ENCODE data around the gene AFF3. TPM values are rescaled to one million over a fixed set of nuclear protein-coding genes. Genes with fewer than 3 reads are reported as not detected.

AFF3 gene
- total and polyA plus RNA-seq, 7 experiments from 2014 or later: 3.0 to 24.1 (median 19.8) TPM

DNA sequence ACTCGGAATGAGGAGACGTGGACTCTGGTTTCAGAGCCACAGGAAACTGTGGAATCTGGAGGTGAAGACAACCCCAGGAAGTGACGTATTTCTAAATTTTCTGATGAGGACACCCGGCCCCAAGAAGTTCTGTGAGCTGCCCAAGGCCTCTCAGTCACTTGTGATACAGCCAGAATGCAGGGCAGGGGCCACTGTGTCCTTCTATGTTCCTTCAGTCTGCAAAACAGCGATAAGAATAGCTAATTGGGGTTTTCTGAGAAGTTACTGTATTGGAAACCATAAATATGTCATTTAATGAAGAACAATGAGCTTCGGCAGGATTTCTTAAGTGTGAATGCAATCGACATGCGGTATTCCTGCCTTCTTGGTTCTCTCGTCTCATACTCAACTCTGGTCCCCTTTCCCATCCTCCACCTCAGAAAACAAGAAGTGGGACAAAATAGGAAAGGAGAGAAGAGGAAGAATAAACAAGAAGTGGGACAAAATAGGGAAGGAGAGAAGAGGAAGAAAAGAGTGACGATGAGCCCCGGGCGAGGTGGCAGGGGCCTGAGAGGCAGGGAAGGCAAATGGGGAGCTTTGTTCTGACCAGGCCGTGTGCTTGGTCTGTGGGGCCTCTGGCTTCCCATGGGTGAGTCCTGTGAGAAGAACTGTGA, 370.6 kb downstream of the AFF3 start:
- peaks cover 0 to 11% (median 0%) of the 10 kb centered on the region in 5 donors for H3K27me3 Mint-ChIP-seq
- DNase-seq (no peak), ATAC-seq (peak; percentile 79)
- H3K4me1 ChIP-seq (ENCODE audit: control insufficient read depth in 2 of 2, insufficient read depth in 2 of 2, low read length in 2 of 2): no peaks in the 10 kb centered on the region
- ChIA-PET CTCF (interaction anchor here (0.5 kb wide), 1 partner anchor 14 kb away, joined by 3 read pairs; no protein-coding TSS in a partner anchor), POLR2A (no interaction called here)
- peaks cover 0 to 13% (median 0%) of the 10 kb centered on the region in 7 donors for H3K4me1 Mint-ChIP-seq
- H3K9me3 Mint-ChIP-seq: peaks cover 0 to 21% (median 10%) of the 10 kb centered on the region in 11 donors
- H3K4me3 Mint-ChIP-seq: no peak overlapping the region
- intact Hi-C loops (cut with micrococcal nuclease): no loop called here
- H3K9me3 ChIP-seq (ENCODE audit: control insufficient read depth in 2 of 3, low read length in 3 of 3): no peaks in the 10 kb centered on the region
- H3K27me3 ChIP-seq (ENCODE audit: control insufficient read depth in 2 of 2, insufficient read depth in 2 of 2, low read length in 2 of 2): no peaks in the 10 kb centered on the region
- no peaks in the 10 kb centered on the region for H3K36me3 ChIP-seq (ENCODE audit: control insufficient read depth in 2 of 3, insufficient read depth in 3 of 3, low read length in 3 of 3)
- H3K27ac ChIP-seq (ENCODE audit: low read depth, low read length): no peak overlapping the region
- peaks cover 1 to 34% (median 29%) of the 10 kb centered on the region in 5 donors for H3K36me3 Mint-ChIP-seq
- no peak overlapping the region for H3K4me3 ChIP-seq (ENCODE audit: low read length)
- no peak overlapping the region for H3K27ac Mint-ChIP-seq

GRCh38 chr2:99770876-99771275, 371.5 kb downstream of the AFF3 start:
- peaks cover 0 to 11% (median 0%) of the 10 kb centered on the region in 5 donors for H3K27me3 Mint-ChIP-seq
- Histone ChIP-seq H3K27me3 (ENCODE audit: control insufficient read depth in 2 of 2, insufficient read depth in 2 of 2, low read length in 2 of 2) (no peaks in the 10 kb centered on the region), H3K36me3 (ENCODE audit: control insufficient read depth in 2 of 3, insufficient read depth in 3 of 3, low read length in 3 of 3) (peaks cover 0 to 4% (median 0%) of the 10 kb centered on the region in 3 experiments), H3K9me3 (ENCODE audit: control insufficient read depth in 2 of 3, low read length in 3 of 3) (no peaks in the 10 kb centered on the region), H3K27ac (ENCODE audit: low read depth, low read length) (no peak overlapping the region), H3K4me1 (ENCODE audit: control insufficient read depth in 2 of 2, insufficient read depth in 2 of 2, low read length in 2 of 2) (no peaks in the 10 kb centered on the region), H3K4me3 (ENCODE audit: low read length) (no peak overlapping the region)
- no peak for ATAC-seq
- ChIA-PET POLR2A (no interaction called here), CTCF (no interaction called here)
- no peak overlapping the region for H3K27ac Mint-ChIP-seq
- intact Hi-C loops (cut with micrococcal nuclease): no loop called here
- no peak overlapping the region for H3K4me3 Mint-ChIP-seq
- peaks cover 0 to 11% (median 0%) of the 10 kb centered on the region in 7 donors for H3K4me1 Mint-ChIP-seq
- peaks cover 1 to 36% (median 29%) of the 10 kb centered on the region in 5 donors for H3K36me3 Mint-ChIP-seq
- H3K9me3 Mint-ChIP-seq: peaks cover 0 to 21% (median 10%) of the 10 kb centered on the region in 11 donors
- no peak for DNase-seq

- intact Hi-C loops (cut with micrococcal nuclease): no loop called here
- Histone ChIP-seq H3K36me3 (ENCODE audit: control insufficient read depth in 2 of 3, insufficient read depth in 3 of 3, low read length in 3 of 3) (peaks cover 0 to 4% (median 0%) of the 10 kb centered on the region in 3 experiments), H3K9me3 (ENCODE audit: control insufficient read depth in 2 of 3, low read length in 3 of 3) (no peaks in the 10 kb centered on the region), H3K27me3 (ENCODE audit: control insufficient read depth in 2 of 2, insufficient read depth in 2 of 2, low read length in 2 of 2) (no peaks in the 10 kb centered on the region), H3K4me1 (ENCODE audit: control insufficient read depth in 2 of 2, insufficient read depth in 2 of 2, low read length in 2 of 2) (no peaks in the 10 kb centered on the region), H3K27ac (ENCODE audit: low read depth, low read length) (no peak overlapping the region), H3K4me3 (ENCODE audit: low read length) (no peak overlapping the region)
- Mint-ChIP-seq H3K9me3 (peaks cover 0 to 15% (median 3%) of the 10 kb centered on the region in 11 donors), H3K36me3 (peaks cover 1 to 20% (median 15%) of the 10 kb centered on the region in 5 donors), H3K4me3 (no peak overlapping the region), H3K27ac (no peak overlapping the region), H3K4me1 (peaks cover 0 to 2% (median 0%) of the 10 kb centered on the region in 7 donors), H3K27me3 (no peaks in the 10 kb centered on the region)
- DNase-seq (no peak), ATAC-seq (no peak)
- CTCF ChIA-PET: no interaction called here
- POLR2A ChIA-PET: no interaction called here
Observed at GRCh38 chr2:99765731-99766318, 376.6 kb downstream of the AFF3 start.

- no peaks in the 10 kb centered on the region for H3K27me3 ChIP-seq (ENCODE audit: control insufficient read depth in 2 of 2, insufficient read depth in 2 of 2, low read length in 2 of 2)
- H3K36me3 ChIP-seq (ENCODE audit: control insufficient read depth in 2 of 3, insufficient read depth in 3 of 3, low read length in 3 of 3): peaks cover 0 to 4% (median 0%) of the 10 kb centered on the region in 3 experiments
- Mint-ChIP-seq H3K4me1 (no peaks in the 10 kb centered on the region), H3K36me3 (peaks cover 0 to 12% (median 4%) of the 10 kb centered on the region in 5 donors), H3K27ac (no peak overlapping the region), H3K27me3 (no peaks in the 10 kb centered on the region), H3K9me3 (peaks cover 0 to 5% (median under 1%) of the 10 kb centered on the region in 11 donors), H3K4me3 (no peak overlapping the region)
- no peaks in the 10 kb centered on the region for H3K9me3 ChIP-seq (ENCODE audit: control insufficient read depth in 2 of 3, low read length in 3 of 3)
- H3K4me1 ChIP-seq (ENCODE audit: control insufficient read depth in 2 of 2, insufficient read depth in 2 of 2, low read length in 2 of 2): no peaks in the 10 kb centered on the region
- no peak for DNase-seq
- no peak overlapping the region for H3K4me3 ChIP-seq (ENCODE audit: low read length)
- POLR2A ChIA-PET: no interaction called here
- H3K27ac ChIP-seq (ENCODE audit: low read depth, low read length): no peak overlapping the region
- intact Hi-C loops (cut with micrococcal nuclease): no loop called here
- ATAC-seq: no peak
- CTCF ChIA-PET: no interaction called here
Observed at GRCh38 chr2:99763764-99764163, 378.6 kb downstream of the AFF3 start.

DNA sequence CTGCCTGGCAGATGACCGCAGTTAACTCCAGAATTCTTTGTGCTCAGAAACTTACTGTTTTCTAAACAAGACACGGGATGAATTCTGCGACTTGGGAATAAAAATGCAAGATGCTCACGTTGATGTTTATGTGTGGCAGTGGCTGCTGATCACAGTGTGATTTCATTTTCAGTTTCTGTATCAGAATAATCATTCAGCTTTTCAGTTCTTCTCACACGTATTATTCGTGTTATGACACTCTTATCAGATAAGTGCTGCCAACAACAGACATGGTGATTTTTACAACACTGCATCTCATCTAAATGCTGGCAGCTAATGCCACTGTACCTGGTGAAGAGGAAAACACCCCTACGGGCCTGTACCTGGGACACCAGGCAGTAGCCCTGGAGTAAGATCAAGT, 379.7 kb downstream of the AFF3 start:
- Mint-ChIP-seq H3K4me1 (no peaks in the 10 kb centered on the region), H3K4me3 (no peak overlapping the region), H3K27ac (no peak overlapping the region), H3K27me3 (no peaks in the 10 kb centered on the region), H3K36me3 (peaks cover 0 to 10% (median 0%) of the 10 kb centered on the region in 5 donors), H3K9me3 (no peaks in the 10 kb centered on the region)
- Histone ChIP-seq H3K4me3 (ENCODE audit: low read length) (no peak overlapping the region), H3K27ac (ENCODE audit: low read depth, low read length) (no peak overlapping the region), H3K36me3 (ENCODE audit: control insufficient read depth in 2 of 3, insufficient read depth in 3 of 3, low read length in 3 of 3) (peaks cover 0 to 4% (median 0%) of the 10 kb centered on the region in 3 experiments), H3K27me3 (ENCODE audit: control insufficient read depth in 2 of 2, insufficient read depth in 2 of 2, low read length in 2 of 2) (no peaks in the 10 kb centered on the region), H3K9me3 (ENCODE audit: control insufficient read depth in 2 of 3, low read length in 3 of 3) (no peaks in the 10 kb centered on the region), H3K4me1 (ENCODE audit: control insufficient read depth in 2 of 2, insufficient read depth in 2 of 2, low read length in 2 of 2) (no peaks in the 10 kb centered on the region)
- POLR2A ChIA-PET: no interaction called here
- DNase-seq: no peak
- ATAC-seq: no peak
- intact Hi-C loops (cut with micrococcal nuclease): no loop called here
- CTCF ChIA-PET: no interaction called here

DNA sequence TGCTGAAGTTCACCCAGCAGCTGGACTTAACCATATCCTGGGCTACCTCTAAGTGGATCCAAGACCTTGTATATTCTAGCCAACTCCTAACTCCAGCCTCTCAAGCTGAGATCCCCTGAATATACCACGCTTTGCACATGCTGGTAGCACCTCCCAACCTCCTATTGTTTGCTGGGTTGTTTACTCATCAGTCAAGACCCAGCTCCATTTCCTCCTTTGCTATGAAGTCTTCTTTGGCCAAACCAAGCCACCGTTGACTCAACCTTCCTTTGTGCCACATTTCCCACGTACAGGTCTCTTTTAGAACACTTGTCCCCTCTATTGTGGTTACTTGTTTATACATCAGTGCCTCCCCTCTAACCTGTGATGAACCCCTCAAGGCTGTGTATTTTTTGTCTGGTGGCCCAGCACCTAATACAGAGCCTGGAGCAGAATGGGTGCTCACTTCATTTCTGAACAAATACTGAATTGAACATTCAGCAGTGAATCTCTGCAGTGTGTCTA, 384.7 kb downstream of the AFF3 start:
- Mint-ChIP-seq H3K4me3 (no peak overlapping the region), H3K9me3 (no peaks in the 10 kb centered on the region), H3K4me1 (no peaks in the 10 kb centered on the region), H3K27ac (no peak overlapping the region), H3K27me3 (no peaks in the 10 kb centered on the region), H3K36me3 (peaks cover 0 to 4% (median 0%) of the 10 kb centered on the region in 5 donors)
- H3K4me3 ChIP-seq (ENCODE audit: low read length): no peak overlapping the region
- ChIA-PET POLR2A (no interaction called here), CTCF (interaction anchor here (0.7 kb wide), 1 partner anchor 14 kb away, joined by 3 read pairs; no protein-coding TSS in a partner anchor)
- no peak for ATAC-seq
- no peaks in the 10 kb centered on the region for H3K9me3 ChIP-seq (ENCODE audit: control insufficient read depth in 2 of 3, low read length in 3 of 3)
- no peaks in the 10 kb centered on the region for H3K4me1 ChIP-seq (ENCODE audit: control insufficient read depth in 2 of 2, insufficient read depth in 2 of 2, low read length in 2 of 2)
- H3K27me3 ChIP-seq (ENCODE audit: control insufficient read depth in 2 of 2, insufficient read depth in 2 of 2, low read length in 2 of 2): no peaks in the 10 kb centered on the region
- intact Hi-C loops (cut with micrococcal nuclease): no loop called here
- H3K27ac ChIP-seq (ENCODE audit: low read depth, low read length): no peak overlapping the region
- no peak for DNase-seq
- H3K36me3 ChIP-seq (ENCODE audit: control insufficient read depth in 2 of 3, insufficient read depth in 3 of 3, low read length in 3 of 3): no peaks in the 10 kb centered on the region
